Astrocyte of the cerebellum (primary cell): Measurements from ENCODE around the gene IYD.

ENCODE experiments used
- DNase-seq: peaks from one replicate; pipeline ENCODE4 v3.0.0-alpha.2; 2011; ENCODE audit warnings: low read depth
- H3K4me3 ChIP-seq: 2 replicates; pipeline ENCODE4 v1.5.1; 2011; ENCODE audit warnings: mild to moderate bottlenecking, low read depth, low read length, moderate library complexity
- CTCF ChIP-seq: IDR thresholded peaks from 2 replicates; pipeline ENCODE4 v1.5.1; 2012; ENCODE audit warnings: low read length, low read depth, moderate library complexity, mild to moderate bottlenecking; ENCODE audit errors: missing control alignments
- in situ Hi-C: cut with HindIII; loops from 2 replicates; pipeline ENCODE4 v1.10.0; 2017; ENCODE audit warnings: low sequenced_read_pairs

Gene IYD

GRCh38 chr6:150346346-150346745, 22.5 kb upstream of the IYD start:
- DNase-seq = no peak
- no peak for TF ChIP-seq CTCF
- in situ Hi-C loops = no loop called here

GRCh38 chr6:150347845-150348244, 21.0 kb upstream of the IYD start:
- TF ChIP-seq CTCF = no peak
- H3K4me3 ChIP-seq = no peak overlapping the region
- no peak for DNase-seq
- in situ Hi-C loops = no loop called here

More at GRCh38 chr6:150346346-150346745, 22.5 kb upstream of the IYD start:
- no peak overlapping the region for H3K4me3 ChIP-seq

DNA sequence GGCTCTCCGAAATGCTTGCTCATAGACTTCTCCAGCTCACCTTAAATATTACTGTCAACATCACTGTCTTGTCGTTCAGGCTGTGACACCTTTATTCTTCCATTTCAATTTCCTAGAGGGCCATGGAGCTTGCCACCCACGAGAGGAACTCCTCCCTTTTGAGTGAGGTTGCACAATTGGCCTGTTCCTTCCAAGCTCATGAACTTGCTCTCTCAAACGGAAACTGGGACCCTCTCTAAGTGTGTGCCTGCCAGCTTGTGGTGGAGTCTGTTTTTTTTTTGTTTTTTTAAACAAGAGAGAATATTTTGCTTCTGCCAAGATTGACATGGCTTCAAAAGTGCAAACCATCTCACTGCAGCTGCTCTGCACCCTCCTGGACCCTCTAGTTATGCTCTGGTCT, 19.3 kb upstream of the IYD start:
- H3K4me3 ChIP-seq = no peak overlapping the region
- in situ Hi-C loops = no loop called here
- DNase-seq = no peak
- no peak for TF ChIP-seq CTCF

- DNase-seq = peak; percentile 37
- in situ Hi-C loops = no loop called here
- no peak for TF ChIP-seq CTCF
- H3K4me3 ChIP-seq = no peak overlapping the region
Measured at GRCh38 chr6:150352321-150353296, 16.2 kb upstream of the IYD start.

DNA sequence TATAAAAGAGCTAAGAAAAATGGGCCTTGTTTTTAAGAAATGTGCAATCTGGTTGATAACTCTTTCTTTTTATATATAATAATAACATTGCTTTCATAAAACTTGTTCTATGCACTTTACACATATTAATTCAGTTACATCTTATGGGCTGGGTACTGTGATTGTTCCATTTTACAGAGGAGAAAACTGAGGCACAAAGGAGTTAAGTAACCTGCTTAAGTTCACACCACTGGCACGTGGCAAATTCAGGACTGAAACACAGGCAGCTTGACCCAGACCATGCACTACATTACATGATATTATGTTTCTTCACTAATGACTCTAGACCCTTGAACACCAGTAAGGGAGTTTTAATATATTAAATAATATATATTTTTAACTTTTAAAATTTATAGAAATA, 15.4 kb upstream of the IYD start:
- H3K4me3 ChIP-seq = no peak overlapping the region
- in situ Hi-C loops = no loop called here
- DNase-seq = no peak
- no peak for TF ChIP-seq CTCF

GRCh38 chr6:150354754-150355571, 13.8 kb upstream of the IYD start:
- no peak overlapping the region for H3K4me3 ChIP-seq
- DNase-seq = no peak
- in situ Hi-C loops = no loop called here
- TF ChIP-seq CTCF = no peak
